GM23248 (cell line): ENCODE data around the gene TTC24.

Experiments
- EZH2 ChIP-seq: fragments of 200-600 bp; sonication (generic); IDR thresholded peaks from 2 replicates; pipeline ENCODE4 v1.6.1; 2018; ENCODE audit warnings: antibody characterized with exemption, mild to moderate bottlenecking; ENCODE audit not compliant: insufficient read depth, poor library complexity, severe bottlenecking
- EZH2phosphoT487 ChIP-seq: fragments of 200-600 bp; sonication (generic); IDR thresholded peaks from 2 replicates; pipeline ENCODE4 v1.6.1; 2018; ENCODE audit warnings: antibody characterized with exemption, moderate library complexity, mild to moderate bottlenecking, low read depth; ENCODE audit not compliant: insufficient read depth

DNA sequence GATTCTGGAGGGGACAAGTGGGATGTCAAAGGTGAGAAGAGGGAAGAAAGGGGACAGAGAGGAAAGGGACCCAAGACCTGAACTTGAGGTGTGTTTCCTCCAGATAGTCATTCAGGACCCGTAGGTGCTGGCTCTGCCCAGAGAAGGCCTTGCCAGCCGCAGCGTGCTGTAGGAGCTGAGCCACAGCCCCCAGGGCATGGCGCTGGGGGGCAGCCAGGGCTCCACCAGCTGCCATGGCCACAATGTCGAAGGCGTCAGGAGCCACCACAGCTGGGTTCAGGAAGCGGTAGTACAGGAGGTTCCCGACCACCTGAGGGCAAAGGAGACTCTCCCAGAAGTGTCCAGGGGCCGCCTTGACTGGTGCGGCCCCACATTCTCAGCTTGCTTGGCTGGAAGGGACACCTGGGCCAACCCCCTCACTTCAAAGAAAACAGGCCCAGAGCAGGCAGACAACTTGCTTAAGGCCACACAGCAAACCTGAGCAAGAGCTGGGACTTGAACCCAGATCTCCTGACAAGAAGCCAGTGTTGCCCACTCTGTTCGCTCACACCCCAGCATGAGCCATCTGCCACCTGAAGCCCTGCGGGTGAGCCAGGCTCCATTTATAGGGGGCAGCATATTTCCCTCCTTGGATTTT lies 45.0 kb upstream of the TTC24 start:
- TF ChIP-seq EZH2 (no peak), EZH2phosphoT487 (no peak)
